Thoracic aorta endothelial cell (primary cell): Measurements from ENCODE around the gene ATP6V0B. TPM values are rescaled to one million over a fixed set of nuclear protein-coding genes. Genes with fewer than 3 reads are reported as not detected.

Experiments
- total RNA-seq: library from RNA; depleted of rRNA; stranded (reverse); fragments of >200 nt; gene quantifications from 2 replicates; pipeline ENCODE4 v1.2.3, GENCODE V29; 2012

ATP6V0B gene
- total RNA-seq: 65.3 and 68.6 TPM in 2 replicates

DNA sequence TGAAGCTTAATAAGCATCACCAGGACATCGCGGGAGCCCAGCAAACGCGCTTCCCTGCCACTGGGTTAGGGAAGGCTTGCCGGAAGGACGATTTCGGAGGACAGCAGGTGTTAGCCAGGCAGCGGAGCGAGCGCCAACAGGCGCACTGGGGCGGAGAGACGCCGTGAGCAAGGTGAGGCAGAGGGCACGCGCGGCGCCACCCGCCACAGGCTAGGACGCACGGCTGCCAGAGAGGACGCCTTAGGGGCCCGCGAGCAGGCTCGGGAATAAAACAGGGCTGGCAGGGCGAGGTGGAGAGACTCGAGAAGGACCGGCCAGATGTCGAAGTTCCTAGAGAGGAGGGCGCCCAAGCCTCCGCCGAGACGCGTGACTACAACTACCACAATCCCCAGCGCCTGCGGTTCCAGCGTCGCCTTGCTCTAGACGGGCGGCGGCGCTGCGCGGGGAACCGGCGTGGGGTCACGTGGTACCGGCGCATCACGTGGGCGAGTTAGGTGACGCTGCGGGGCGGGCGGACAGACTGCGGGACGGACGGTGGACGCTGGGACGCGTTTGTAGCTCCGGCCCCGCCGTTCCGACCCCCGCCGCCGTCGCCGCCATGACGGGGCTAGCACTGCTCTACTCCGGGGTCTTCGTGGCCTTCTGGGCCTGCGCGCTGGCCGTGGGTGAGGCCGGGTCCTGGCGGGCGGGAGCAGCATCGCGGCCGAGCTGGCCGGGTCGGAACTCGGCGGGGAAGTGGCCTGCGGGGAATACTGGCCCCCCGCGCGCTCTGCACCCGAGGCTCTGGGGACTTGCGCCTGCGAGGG lies at the start of gene ATP6V0B:
ATP6V0B (plus strand) TSS at position 518 of the 806 bp plus-strand sequence; CDS start at position 599, 81 bp downstream.

DNA sequence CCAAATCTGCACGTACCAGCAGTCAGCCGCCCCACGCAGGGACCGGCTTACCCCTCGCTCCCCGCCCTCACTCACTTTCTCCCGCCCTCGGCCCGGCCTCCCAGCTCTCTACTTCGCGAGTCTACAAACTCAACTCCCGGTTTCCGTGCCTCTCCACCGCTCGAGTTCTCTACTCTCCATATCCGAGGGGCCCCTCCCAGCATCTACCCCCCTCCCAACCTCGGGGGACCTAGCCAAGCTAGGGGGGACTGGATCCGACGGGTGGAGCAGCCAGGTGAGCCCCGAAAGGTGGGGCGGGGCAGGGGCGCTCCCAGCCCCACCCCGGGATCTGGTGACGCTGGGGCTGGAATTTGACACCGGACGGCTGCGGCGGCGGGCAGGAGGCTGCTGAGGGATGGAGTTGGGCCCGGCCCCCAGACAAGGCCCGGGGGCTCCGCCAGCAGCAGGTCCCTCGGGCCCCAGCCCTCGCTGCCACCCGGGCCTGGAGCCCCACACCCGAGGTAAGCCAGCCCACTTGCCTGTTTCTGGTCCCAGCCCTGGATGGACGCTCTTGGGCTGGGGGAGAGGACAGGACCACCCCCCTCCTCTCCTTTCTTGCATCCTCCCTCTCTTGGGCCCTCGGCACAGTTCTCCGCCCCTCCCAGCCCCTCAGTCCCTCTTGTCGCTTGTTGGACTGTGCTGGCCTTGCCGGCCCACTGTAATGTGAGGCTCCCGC lies 41.2 kb upstream of the ATP6V0B start, which contains the start of gene ARTN:
ARTN (plus strand) TSS at position 416 of the 715 bp plus-strand sequence. CDS start 1,856 bp downstream, outside the sequence.

DNA sequence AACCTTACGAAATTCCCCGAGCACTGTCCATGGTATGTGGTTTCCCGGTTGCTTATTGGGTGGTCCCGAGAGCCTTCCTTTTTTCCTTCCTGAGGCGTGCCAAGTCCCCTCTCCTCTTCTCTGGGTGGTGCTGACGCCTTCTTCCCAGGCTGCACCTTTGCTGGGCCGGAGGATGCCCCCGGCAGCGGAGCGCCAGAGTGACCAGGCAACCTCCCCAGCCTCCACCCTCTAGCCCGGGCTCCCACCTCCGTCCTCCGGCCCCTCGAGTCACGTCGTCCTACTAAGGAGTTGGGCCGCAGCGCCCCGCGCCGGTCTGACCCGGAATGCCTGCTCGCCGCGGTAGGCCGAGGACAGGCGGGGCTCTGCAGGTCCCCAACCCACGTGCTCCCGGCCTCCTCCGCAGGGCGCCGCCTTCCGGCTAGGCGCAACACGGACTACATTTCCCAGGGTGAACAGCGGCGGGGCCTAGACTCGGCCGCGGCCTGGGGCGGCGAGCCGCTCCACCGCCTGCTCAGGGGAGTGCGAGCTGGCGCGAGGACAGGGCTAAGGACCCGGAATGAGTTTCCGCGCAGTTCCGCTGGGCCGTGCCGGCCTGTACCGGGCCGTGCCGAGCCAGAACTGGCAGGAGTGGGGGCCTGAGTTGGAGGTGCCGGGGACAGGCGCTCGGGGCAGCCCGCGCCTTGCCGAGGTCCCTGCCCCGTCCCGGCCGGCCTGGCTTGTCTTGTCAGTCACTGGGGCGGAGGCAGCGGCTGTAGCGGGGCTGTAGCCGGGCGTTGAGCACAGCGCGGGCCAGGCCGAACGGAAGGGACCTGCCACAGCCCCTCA lies 28.3 kb upstream of the ATP6V0B start, which contains the start of gene IPO13:
IPO13 (plus strand) TSS at position 715 of the 825 bp plus-strand sequence. CDS start 651 bp downstream, outside the sequence.

DNA sequence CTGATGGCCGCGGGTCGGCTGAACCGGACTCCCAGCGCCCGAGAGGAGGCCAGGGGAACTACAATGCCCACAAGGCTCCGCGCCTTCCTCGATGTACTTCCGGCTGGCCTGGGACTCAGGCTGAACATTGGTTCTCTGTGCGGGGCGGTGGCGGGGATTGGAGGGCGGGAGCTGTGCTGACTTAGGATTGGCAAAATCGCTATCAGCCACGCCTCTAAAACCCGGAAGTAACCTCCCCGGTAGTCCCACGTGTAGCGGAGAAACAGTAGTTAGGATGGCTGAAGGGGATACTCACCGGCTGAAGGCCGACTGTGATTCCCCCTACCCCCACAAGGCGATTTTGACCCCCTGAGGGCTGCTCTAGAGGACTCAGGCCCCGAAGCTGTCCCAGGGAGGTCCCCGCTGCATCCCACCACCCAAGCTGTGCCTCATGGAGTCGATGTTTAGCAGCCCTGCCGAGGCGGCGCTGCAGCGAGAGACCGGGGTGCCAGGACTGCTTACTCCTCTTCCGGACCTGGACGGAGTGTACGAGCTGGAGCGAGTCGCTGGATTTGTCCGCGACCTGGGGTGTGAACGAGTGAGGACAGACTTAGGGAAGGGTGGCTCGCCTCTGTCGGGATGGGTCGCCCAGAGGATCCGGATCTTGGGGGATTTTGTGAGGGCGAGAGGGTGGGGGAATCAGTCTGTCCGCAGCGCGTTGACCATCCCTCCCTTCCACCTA lies 4.9 kb upstream of the ATP6V0B start, which contains the start of gene DPH2:
DPH2 (plus strand) TSS at position 265 of the 721 bp plus-strand sequence; CDS start at position 431, 166 bp downstream.

DNA sequence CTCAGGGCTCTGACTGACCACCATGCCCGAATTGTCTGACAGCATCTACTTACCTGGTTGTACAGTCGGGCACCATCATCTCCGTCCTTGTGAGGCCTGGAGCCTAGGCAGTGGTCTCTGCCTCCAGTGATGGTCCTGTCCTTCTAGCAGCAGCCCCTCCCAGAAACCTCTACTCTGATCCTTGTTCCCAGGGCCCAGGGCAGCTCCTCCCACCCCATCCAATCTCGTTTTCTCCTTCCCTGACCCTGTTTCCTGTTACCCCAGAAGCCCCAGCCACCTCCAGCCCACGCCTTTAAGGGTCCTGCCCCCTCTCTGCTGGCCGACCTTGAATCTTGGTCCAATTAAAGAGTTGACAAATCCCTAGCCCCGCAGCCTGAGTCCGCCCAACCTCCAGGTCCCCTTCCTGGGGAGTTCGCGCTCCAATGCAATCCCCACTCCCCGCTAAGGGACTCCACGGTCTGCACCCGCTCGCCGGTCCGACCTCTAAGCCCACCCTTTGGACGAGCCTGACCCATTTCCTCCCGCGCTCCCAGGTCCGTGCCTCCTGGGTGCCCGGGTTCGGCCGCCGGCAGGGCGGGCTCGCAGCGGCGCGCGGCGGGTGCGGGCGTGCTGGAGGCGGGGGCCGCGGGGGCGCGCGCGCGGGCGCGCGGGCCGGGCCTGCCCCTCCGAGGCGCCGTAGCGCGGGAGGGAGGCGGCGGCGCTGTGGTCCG lies 3.9 kb downstream of the ATP6V0B start, which contains the start of gene B4GALT2:
B4GALT2 (plus strand) TSS at position 660 of the 710 bp plus-strand sequence. CDS start 1,951 bp downstream, outside the sequence.

DNA sequence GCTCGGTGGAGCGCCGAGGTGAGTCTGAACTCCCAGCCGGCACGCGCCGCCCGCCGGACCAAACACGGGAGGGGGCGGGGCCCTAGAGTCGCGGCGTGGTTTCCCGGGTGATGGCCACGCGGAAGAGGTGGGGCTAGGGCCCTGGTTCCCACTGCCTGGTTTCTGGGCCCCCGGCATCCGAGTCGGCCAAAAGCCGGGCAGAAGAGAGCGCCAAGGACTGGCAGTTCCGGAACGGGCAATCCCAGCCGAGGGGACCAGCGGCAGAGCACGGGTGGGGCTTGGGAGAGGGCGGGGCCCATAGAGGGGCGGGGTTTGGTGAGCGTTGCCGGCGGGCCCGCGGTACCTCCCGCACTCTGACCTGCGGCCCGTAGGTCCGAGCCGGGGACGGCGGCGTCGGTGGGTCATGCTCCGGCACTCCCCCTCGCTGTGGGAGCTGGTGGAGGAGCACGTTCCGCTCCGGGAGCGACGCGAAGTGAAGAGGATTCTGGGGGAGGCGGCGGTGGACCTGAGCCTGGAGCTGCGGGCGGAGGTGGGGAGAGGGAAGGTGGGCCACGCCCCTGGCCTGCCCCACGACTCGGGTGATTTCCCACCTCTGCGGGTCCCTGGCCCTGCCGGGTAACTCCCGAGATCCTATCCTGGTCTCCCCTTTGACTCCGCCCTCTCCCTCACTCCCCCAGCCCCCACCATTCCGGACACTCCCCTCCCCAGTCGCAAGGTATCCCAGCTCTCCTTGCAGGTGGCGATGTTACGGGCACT lies 16.9 kb downstream of the ATP6V0B start, which contains the start of gene CCDC24:
CCDC24 (plus strand) TSS at position 124 of the 756 bp plus-strand sequence; CDS start at position 404, 280 bp downstream.

Other genes with a start within 250 kb of the ATP6V0B start
- gene ARTN, start 41.2 kb upstream of the ATP6V0B start, total RNA-seq: 0.22 and 0.27 TPM in 2 replicates
- 15.4 and 17.2 TPM in 2 replicates for gene IPO13, start 28.0 kb upstream of the ATP6V0B start, total RNA-seq
- 26.6 and 33.3 TPM in 2 replicates for gene DPH2, start 5.0 kb upstream of the ATP6V0B start, total RNA-seq
- 63.6 and 74.7 TPM in 2 replicates for gene B4GALT2, start 4.2 kb downstream of the ATP6V0B start, total RNA-seq
- gene CCDC24, start 16.6 kb downstream of the ATP6V0B start, total RNA-seq: 1.9 and 2.4 TPM in 2 replicates
- gene SLC6A9, start 56.5 kb downstream of the ATP6V0B start, total RNA-seq: 0.86 and 0.93 TPM in 2 replicates
- gene KLF17, start 143.9 kb downstream of the ATP6V0B start, total RNA-seq: not detected in 2 replicates
- not detected in 2 replicates for gene KLF18, start 166.7 kb downstream of the ATP6V0B start, total RNA-seq
- 18.8 and 21.2 TPM in 2 replicates for gene DMAP1, start 238.5 kb downstream of the ATP6V0B start, total RNA-seq